RWPE2 (cell line): Measurements from ENCODE around the gene HFM1.

Source experiments
- ATAC-seq: fragments of 200-7000 bp; cut with Tn5 transposase; 3 replicates; pipeline ENCODE4 v1.9.1; 2021; ENCODE audit warnings: low read depth
- DNase-seq: peaks from one replicate; pipeline ENCODE4 v3.0.0-alpha.2; 2020; ENCODE audit warnings: low spot score
- H3K27ac ChIP-seq: fragments of 450-650 bp; 2 replicates; pipeline ENCODE4 v1.5.1; 2017; ENCODE audit warnings: mild to moderate bottlenecking; ENCODE audit not compliant: poor library complexity, severe bottlenecking
- H3K27me3 ChIP-seq: fragments of 250-450 bp; sonication (Bioruptor Pico); 2 replicates; pipeline ENCODE4 v1.5.1; 2021; ENCODE audit warnings: mild to moderate bottlenecking, moderate library complexity; ENCODE audit not compliant: insufficient read depth, poor library complexity, severe bottlenecking
- H3K36me3 ChIP-seq: fragments of 250-450 bp; sonication (Bioruptor Pico); 2 replicates; pipeline ENCODE4 v1.5.1; 2020; ENCODE audit warnings: low read depth, mild to moderate bottlenecking, moderate library complexity
- H3K4me1 ChIP-seq: fragments of 250-450 bp; sonication (Bioruptor Pico); 2 replicates; pipeline ENCODE4 v1.5.1; 2021; ENCODE audit warnings: mild to moderate bottlenecking, moderate library complexity; ENCODE audit not compliant: insufficient read depth, poor library complexity, severe bottlenecking
- H3K4me3 ChIP-seq: fragments of 250-450 bp; sonication (Bioruptor Pico); 2 replicates; pipeline ENCODE4 v1.5.1; 2021; ENCODE audit warnings: mild to moderate bottlenecking, moderate library complexity; ENCODE audit not compliant: severe bottlenecking
- H3K9me3 ChIP-seq: fragments of 250-450 bp; sonication (Bioruptor Pico); 2 replicates; pipeline ENCODE4 v1.5.1; 2021; ENCODE audit warnings: mild to moderate bottlenecking, moderate library complexity; ENCODE audit not compliant: severe bottlenecking
- CTCF ChIP-seq: fragments of 450-650 bp; IDR thresholded peaks from one replicate; pipeline ENCODE4 v1.5.1; 2017; ENCODE audit warnings: mild to moderate bottlenecking, moderate library complexity; ENCODE audit not compliant: poor library complexity, severe bottlenecking

HFM1 gene

GRCh38 chr1:91338501-91338900 is 66.1 kb downstream of the HFM1 start:
- no peaks in the 10 kb centered on the region for H3K4me1 ChIP-seq
- no peaks in the 10 kb centered on the region for H3K9me3 ChIP-seq
- no peak overlapping the region for H3K27ac ChIP-seq
- peaks cover 3% of the 10 kb centered on the region for H3K27me3 ChIP-seq
- no peaks in the 10 kb centered on the region for H3K36me3 ChIP-seq
- ATAC-seq (no peak), DNase-seq (no peak)
- no peak for TF ChIP-seq CTCF
- H3K4me3 ChIP-seq = no peak overlapping the region

- DNase-seq (no peak), ATAC-seq (no peak)
- no peaks in the 10 kb centered on the region for H3K36me3 ChIP-seq
- H3K27ac ChIP-seq = no peak overlapping the region
- no peak overlapping the region for H3K4me3 ChIP-seq
- TF ChIP-seq CTCF = no peak
- no peaks in the 10 kb centered on the region for H3K4me1 ChIP-seq
- H3K9me3 ChIP-seq = no peaks in the 10 kb centered on the region
- no peaks in the 10 kb centered on the region for H3K27me3 ChIP-seq
Observed at GRCh38 chr1:91335603-91336002, 69.0 kb downstream of the HFM1 start.

- no peaks in the 10 kb centered on the region for H3K4me1 ChIP-seq
- TF ChIP-seq CTCF = no peak
- H3K27ac ChIP-seq = no peak overlapping the region
- ATAC-seq = no peak
- no peaks in the 10 kb centered on the region for H3K27me3 ChIP-seq
- no peak for DNase-seq
- no peak overlapping the region for H3K4me3 ChIP-seq
- no peaks in the 10 kb centered on the region for H3K9me3 ChIP-seq
- no peaks in the 10 kb centered on the region for H3K36me3 ChIP-seq
Observed at GRCh38 chr1:91334856-91335255, 69.8 kb downstream of the HFM1 start.

GRCh38 chr1:91325456-91325855 is 79.2 kb downstream of the HFM1 start:
- DNase-seq (no peak), ATAC-seq (no peak)
- Histone ChIP-seq H3K9me3 (no peaks in the 10 kb centered on the region), H3K27ac (no peak overlapping the region), H3K4me3 (no peak overlapping the region), H3K36me3 (no peaks in the 10 kb centered on the region), H3K27me3 (peaks cover 4% of the 10 kb centered on the region), H3K4me1 (no peaks in the 10 kb centered on the region)
- no peak for TF ChIP-seq CTCF

- no peak overlapping the region for H3K27ac ChIP-seq
- peaks cover 7% of the 10 kb centered on the region for H3K27me3 ChIP-seq
- no peak for DNase-seq
- H3K36me3 ChIP-seq = no peaks in the 10 kb centered on the region
- no peak overlapping the region for H3K4me3 ChIP-seq
- no peak for TF ChIP-seq CTCF
- H3K9me3 ChIP-seq = no peaks in the 10 kb centered on the region
- no peaks in the 10 kb centered on the region for H3K4me1 ChIP-seq
- no peak for ATAC-seq
Observed at GRCh38 chr1:91314643-91315042, 90.0 kb downstream of the HFM1 start.
